Left kidney (tissue), 8 donors: ENCODE data around the gene TSC22D3. TPM values are rescaled to one million over a fixed set of nuclear protein-coding genes. Genes with fewer than 3 reads are reported as not detected.
A peak's percentile ranks its signal among the peaks of the same experiment; 100 is the strongest.
"Not testable (repeated sequence)": the region's sequence is repeated elsewhere in the genome, so short reads cannot be mapped to it uniquely, and the experiment has no call there.

ENCODE experiments used
- DNase-seq: peaks from one replicate; pipeline ENCODE4 v3.0.0-alpha.2; 2013
- long read RNA-seq, 8 donors: transcript quantifications; one replicate each; lab custom pipeline, GENCODE V29; 2026
- polyA plus RNA-seq: library from polyadenylated mRNA; unstranded; fragments of 120-200 nt; gene quantifications from one replicate; pipeline ENCODE4 v1.2.1, GENCODE V29; 2013; ENCODE audit not compliant: insufficient read length

TSC22D3 gene
- polyA plus RNA-seq: 107 TPM
- long read RNA-seq, donor 1, transcript TSC22D3-206 (3 exons, 2,027 nt): major isoform, 48 of 76 reads
- long read RNA-seq, donor 1, transcript TSC22D3-203 (3 exons, 2,266 nt): minor isoform, 9 of 76 reads
- long read RNA-seq, donor 1, transcript TSC22D3-205 (3 exons, 1,812 nt): minor isoform, 14 of 76 reads
- long read RNA-seq, donor 1, partial matches to known transcripts: 0 of 76 reads
- long read RNA-seq, donor 1, other reads (novel, unspliced or antisense): 0 of 76 reads
- long read RNA-seq, donor 2, transcript TSC22D3-205 (3 exons, 1,812 nt): minor isoform, 15 of 64 reads
- long read RNA-seq, donor 2, transcript TSC22D3-203 (3 exons, 2,266 nt): minor isoform, 12 of 64 reads
- long read RNA-seq, donor 2, transcript TSC22D3-206 (3 exons, 2,027 nt): major isoform, 34 of 64 reads
- long read RNA-seq, donor 2, partial matches to known transcripts: 0 of 64 reads
- long read RNA-seq, donor 2, other reads (novel, unspliced or antisense): 0 of 64 reads
- long read RNA-seq, donor 3, transcript TSC22D3-205 (3 exons, 1,812 nt): minor isoform, 10 of 41 reads
- long read RNA-seq, donor 3, transcript TSC22D3-203 (3 exons, 2,266 nt): minor isoform, 11 of 41 reads
- long read RNA-seq, donor 3, transcript TSC22D3-206 (3 exons, 2,027 nt): major isoform, 20 of 41 reads
- long read RNA-seq, donor 3, partial matches to known transcripts: 0 of 41 reads
- long read RNA-seq, donor 3, other reads (novel, unspliced or antisense): 0 of 41 reads
- long read RNA-seq, donor 4, transcript TSC22D3-206 (3 exons, 2,027 nt): major isoform, 6 of 9 reads
- long read RNA-seq, donor 4, partial matches to known transcripts: 0 of 9 reads
- long read RNA-seq, donor 4, other reads (novel, unspliced or antisense): 0 of 9 reads
- long read RNA-seq, donor 5, transcript TSC22D3-205 (3 exons, 1,812 nt): minor isoform, 31 of 115 reads
- long read RNA-seq, donor 5, transcript TSC22D3-206 (3 exons, 2,027 nt): major isoform, 59 of 115 reads
- long read RNA-seq, donor 5, transcript TSC22D3-203 (3 exons, 2,266 nt): minor isoform, 22 of 115 reads
- long read RNA-seq, donor 5, partial matches to known transcripts: 0 of 115 reads
- long read RNA-seq, donor 5, other reads (novel, unspliced or antisense): 0 of 115 reads
- long read RNA-seq, donor 6, transcript TSC22D3-205 (3 exons, 1,812 nt): minor isoform, 25 of 72 reads
- long read RNA-seq, donor 6, transcript TSC22D3-206 (3 exons, 2,027 nt): major isoform, 35 of 72 reads
- long read RNA-seq, donor 6, transcript TSC22D3-203 (3 exons, 2,266 nt): minor isoform, 8 of 72 reads
- long read RNA-seq, donor 6, partial matches to known transcripts: 0 of 72 reads
- long read RNA-seq, donor 6, other reads (novel, unspliced or antisense): 0 of 72 reads
- long read RNA-seq, donor 7, transcript TSC22D3-205 (3 exons, 1,812 nt): minor isoform, 30 of 104 reads
- long read RNA-seq, donor 7, transcript TSC22D3-203 (3 exons, 2,266 nt): minor isoform, 17 of 104 reads
- long read RNA-seq, donor 7, transcript TSC22D3-206 (3 exons, 2,027 nt): major isoform, 54 of 104 reads
- long read RNA-seq, donor 7, partial matches to known transcripts: 0 of 104 reads
- long read RNA-seq, donor 7, other reads (novel, unspliced or antisense): 0 of 104 reads
- long read RNA-seq, donor 8, transcript TSC22D3-205 (3 exons, 1,812 nt): minor isoform, 7 of 23 reads
- long read RNA-seq, donor 8, transcript TSC22D3-206 (3 exons, 2,027 nt): major isoform, 14 of 23 reads
- long read RNA-seq, donor 8, partial matches to known transcripts: 0 of 23 reads
- long read RNA-seq, donor 8, other reads (novel, unspliced or antisense): 0 of 23 reads

- DNase-seq: peak; percentile 57
These were observed at the start of gene TSC22D3 for GRCh38 chrX:107775734-107776511. Gene TSC22D3 (minus strand): TSS chrX:107775787. CDS start chrX:107775419, 368 bp downstream.

- no peak for DNase-seq
These were observed 47.9 kb upstream of the TSC22D3 start for GRCh38 chrX:107823456-107823855.

GRCh38 chrX:107823042-107823441, 47.5 kb upstream of the TSC22D3 start:
- DNase-seq: no peak

GRCh38 chrX:107818900-107819521, 43.4 kb upstream of the TSC22D3 start:
- no peak for DNase-seq

GRCh38 chrX:107810053-107810452, 34.5 kb upstream of the TSC22D3 start:
- not testable (repeated sequence) for DNase-seq

- no peak for DNase-seq
These were observed 29.6 kb upstream of the TSC22D3 start for GRCh38 chrX:107805179-107805578.

GRCh38 chrX:107804427-107804826, 28.8 kb upstream of the TSC22D3 start:
- no peak for DNase-seq

GRCh38 chrX:107787827-107788226, 12.2 kb upstream of the TSC22D3 start:
- no peak for DNase-seq

GRCh38 chrX:107780525-107780924, 4.9 kb upstream of the TSC22D3 start:
- DNase-seq: no peak

- DNase-seq: no peak
These were observed 1.9 kb upstream of the TSC22D3 start, which contains the start of gene NCBP2L for GRCh38 chrX:107777536-107777832. Gene NCBP2L (plus strand): TSS chrX:107777733. CDS start chrX:107794221, 16,488 bp downstream.

- DNase-seq: peak; percentile 83
These were observed 1.3 kb upstream of the TSC22D3 start for GRCh38 chrX:107776649-107777535.

GRCh38 chrX:107775000-107775733, 420 bp downstream of the TSC22D3 start:
- no peak for DNase-seq

- DNase-seq: no peak
These were observed 1.6 kb downstream of the TSC22D3 start for GRCh38 chrX:107773906-107774435.

GRCh38 chrX:107773206-107773605, 2.4 kb downstream of the TSC22D3 start:
- no peak for DNase-seq

GRCh38 chrX:107769581-107770317, 5.8 kb downstream of the TSC22D3 start:
- DNase-seq: no peak

GRCh38 chrX:107768051-107768450, 7.5 kb downstream of the TSC22D3 start:
- no peak for DNase-seq
